Measurements from ENCODE around the gene SHD. TPM values are rescaled to one million over a fixed set of nuclear protein-coding genes. Genes with fewer than 3 reads are reported as not detected.

SHD gene
- total and polyA plus RNA-seq, 4 donors, result not detected

DNA sequence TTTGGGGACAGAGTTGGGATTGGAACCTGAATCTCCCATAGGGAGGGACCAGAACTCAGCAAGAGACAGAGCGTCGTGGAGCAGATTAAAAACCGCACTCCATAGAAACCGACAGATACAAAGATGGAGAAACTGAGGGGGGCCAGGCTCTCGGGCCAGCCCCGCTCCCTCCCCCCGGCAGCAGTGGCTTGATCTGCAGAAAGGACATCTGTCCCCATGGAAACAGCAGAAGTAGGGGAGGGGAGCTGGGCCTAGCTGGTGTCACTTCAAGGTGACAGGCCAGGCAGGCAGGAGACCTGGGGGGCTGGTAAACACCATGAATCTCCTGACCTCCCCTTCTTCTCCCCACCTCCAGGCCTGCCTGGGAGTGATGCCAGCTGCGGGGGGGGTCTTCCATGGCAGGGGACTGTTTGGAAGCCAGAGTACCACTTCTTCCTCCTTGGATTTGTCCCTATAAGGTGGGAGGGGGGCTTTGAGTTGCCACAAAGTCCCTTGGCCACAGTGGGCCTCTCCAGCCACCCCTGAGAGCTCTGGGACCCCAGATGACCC lies 12.2 kb downstream of the SHD start:
- ATAC-seq (ENCODE audit: insufficient read depth, low FRiP score) (no peak), DNase-seq (no peak)
- Histone ChIP-seq H3K4me3 (no peak overlapping the region), H3K36me3 (ENCODE audit: control insufficient read depth in 4 of 4, insufficient read depth in 4 of 4, low read length in 4 of 4) (no peaks in the 10 kb centered on the region), H3K9me3 (ENCODE audit: control insufficient read depth in 4 of 4, insufficient read depth in 3 of 4, low read length in 3 of 4) (peaks cover 0 to 3% (median 0%) of the 10 kb centered on the region in 4 donors), H3K4me1 (ENCODE audit: control insufficient read depth in 5 of 5, insufficient read depth in 5 of 5, low read length in 5 of 5) (peaks cover 0 to 1% (median 0%) of the 10 kb centered on the region in 5 donors), H3K27me3 (ENCODE audit: control insufficient read depth in 3 of 3, insufficient read depth in 3 of 3, low read length in 2 of 3) (no peaks in the 10 kb centered on the region), H3K27ac (ENCODE audit: low read depth in 1 of 2, low read length in 1 of 2) (no peak overlapping the region), H3K9ac (ENCODE audit: insufficient read depth in 1 of 2, low read length in 2 of 2) (no peak overlapping the region)
- WGBS, 2 donors, result 68 to 73% methylated on average over 8 of the region's 8 CpGs
- TF ChIP-seq, protein P1, sequence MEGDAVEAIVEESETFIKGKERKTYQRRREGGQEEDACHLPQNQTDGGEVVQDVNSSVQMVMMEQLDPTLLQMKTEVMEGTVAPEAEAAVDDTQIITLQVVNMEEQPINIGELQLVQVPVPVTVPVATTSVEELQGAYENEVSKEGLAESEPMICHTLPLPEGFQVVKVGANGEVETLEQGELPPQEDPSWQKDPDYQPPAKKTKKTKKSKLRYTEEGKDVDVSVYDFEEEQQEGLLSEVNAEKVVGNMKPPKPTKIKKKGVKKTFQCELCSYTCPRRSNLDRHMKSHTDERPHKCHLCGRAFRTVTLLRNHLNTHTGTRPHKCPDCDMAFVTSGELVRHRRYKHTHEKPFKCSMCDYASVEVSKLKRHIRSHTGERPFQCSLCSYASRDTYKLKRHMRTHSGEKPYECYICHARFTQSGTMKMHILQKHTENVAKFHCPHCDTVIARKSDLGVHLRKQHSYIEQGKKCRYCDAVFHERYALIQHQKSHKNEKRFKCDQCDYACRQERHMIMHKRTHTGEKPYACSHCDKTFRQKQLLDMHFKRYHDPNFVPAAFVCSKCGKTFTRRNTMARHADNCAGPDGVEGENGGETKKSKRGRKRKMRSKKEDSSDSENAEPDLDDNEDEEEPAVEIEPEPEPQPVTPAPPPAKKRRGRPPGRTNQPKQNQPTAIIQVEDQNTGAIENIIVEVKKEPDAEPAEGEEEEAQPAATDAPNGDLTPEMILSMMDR (IDR thresholded peaks at IDR 0.05; ENCODE audit: control extremely low read depth, extremely low read depth), result no peak

DNA sequence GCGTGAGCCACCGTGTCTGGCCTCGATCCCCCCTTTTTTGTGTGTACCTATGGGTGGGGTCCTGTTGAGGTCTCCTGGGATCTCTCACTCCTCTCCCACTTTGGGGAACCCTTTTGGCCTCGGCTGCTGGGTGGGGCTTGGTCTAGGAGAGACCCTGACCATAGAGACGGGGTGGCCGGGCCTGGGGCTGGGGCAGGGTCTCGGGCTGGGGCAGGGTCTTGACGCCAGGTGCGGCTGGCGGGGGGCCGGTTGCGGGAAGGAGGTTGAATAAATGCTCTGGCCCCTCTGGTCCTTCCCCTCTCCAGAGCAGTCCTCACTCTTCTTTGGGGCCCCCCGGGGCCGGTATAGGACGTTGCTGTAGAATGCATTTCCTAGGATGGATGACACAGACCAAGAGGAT lies 13.4 kb downstream of the SHD start:
- Histone ChIP-seq H3K36me3 (ENCODE audit: control insufficient read depth in 4 of 4, insufficient read depth in 4 of 4, low read length in 4 of 4) (no peaks in the 10 kb centered on the region), H3K4me3 (no peak overlapping the region), H3K27me3 (ENCODE audit: control insufficient read depth in 3 of 3, insufficient read depth in 3 of 3, low read length in 2 of 3) (no peaks in the 10 kb centered on the region), H3K9me3 (ENCODE audit: control insufficient read depth in 4 of 4, insufficient read depth in 3 of 4, low read length in 3 of 4) (peaks cover 0 to 3% (median 0%) of the 10 kb centered on the region in 4 donors), H3K27ac (ENCODE audit: low read depth in 1 of 2, low read length in 1 of 2) (no peak overlapping the region), H3K4me1 (ENCODE audit: control insufficient read depth in 5 of 5, insufficient read depth in 5 of 5, low read length in 5 of 5) (peaks cover 0 to 6% (median 0%) of the 10 kb centered on the region in 5 donors), H3K9ac (ENCODE audit: insufficient read depth in 1 of 2, low read length in 2 of 2) (no peak overlapping the region)
- DNase-seq (no peak), ATAC-seq (ENCODE audit: insufficient read depth, low FRiP score) (no peak)
- TF ChIP-seq, protein P1 (IDR thresholded peaks at IDR 0.05; ENCODE audit: control extremely low read depth, extremely low read depth), result no peak
- WGBS, 2 donors, result 85 to 89% methylated on average over 15 of the region's 15 CpGs

DNA sequence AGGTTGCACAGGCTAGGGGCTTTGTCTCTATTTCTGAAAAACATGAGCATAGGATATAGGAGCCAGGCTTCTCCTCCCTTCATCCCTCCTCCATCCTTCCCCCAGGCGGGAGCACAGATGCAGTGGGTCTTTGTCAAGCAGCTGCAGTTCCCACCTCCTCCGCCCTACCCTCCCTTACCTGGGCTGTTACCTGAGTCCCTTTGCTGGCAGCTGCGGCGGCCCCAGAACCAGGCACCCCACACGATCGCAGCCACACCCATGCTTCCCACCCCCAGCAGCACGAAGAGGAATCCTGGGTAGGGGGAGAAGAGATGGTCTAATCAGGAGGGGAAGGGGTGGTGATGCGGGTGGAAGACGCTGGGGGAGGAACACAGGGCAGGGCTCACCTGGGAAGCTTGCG lies 15.3 kb downstream of the SHD start:
- H3K9ac ChIP-seq (ENCODE audit: insufficient read depth in 1 of 2, low read length in 2 of 2), result no peak overlapping the region
- TF ChIP-seq, protein P1 (IDR thresholded peaks at IDR 0.05; ENCODE audit: control extremely low read depth, extremely low read depth), result no peak
- no peak for ATAC-seq (ENCODE audit: insufficient read depth, low FRiP score)
- no peaks in the 10 kb centered on the region for H3K27me3 ChIP-seq (ENCODE audit: control insufficient read depth in 3 of 3, insufficient read depth in 3 of 3, low read length in 2 of 3)
- no peaks in the 10 kb centered on the region for H3K36me3 ChIP-seq (ENCODE audit: control insufficient read depth in 4 of 4, insufficient read depth in 4 of 4, low read length in 4 of 4)
- H3K9me3 ChIP-seq (ENCODE audit: control insufficient read depth in 4 of 4, insufficient read depth in 3 of 4, low read length in 3 of 4), result peaks cover 0 to 5% (median 0%) of the 10 kb centered on the region in 4 donors
- DNase-seq, result no peak
- WGBS, 2 donors, result 57 to 67% methylated on average over 10 of the region's 10 CpGs
- no peak overlapping the region for H3K27ac ChIP-seq (ENCODE audit: low read depth in 1 of 2, low read length in 1 of 2)
- H3K4me1 ChIP-seq (ENCODE audit: control insufficient read depth in 5 of 5, insufficient read depth in 5 of 5, low read length in 5 of 5), result peaks cover 0 to 6% (median 0%) of the 10 kb centered on the region in 5 donors
- no peak overlapping the region for H3K4me3 ChIP-seq
